ACC112 (cell line): Measurements from ENCODE around the gene PLEKHH2.
"Not testable (repeated sequence)": the region's sequence is repeated elsewhere in the genome, so short reads cannot be mapped to it uniquely, and the experiment has no call there.

ENCODE experiments used
- H2AFZ ChIP-seq: fragments of 200-600 bp; sonication (generic); one replicate; pipeline ENCODE4 v1.6.0; 2017; ENCODE audit warnings: antibody characterized with exemption, low read length; ENCODE audit not compliant: unreplicated experiment
- H3K27ac ChIP-seq: fragments of 200-600 bp; sonication (generic); 2 replicates; pipeline ENCODE4 v1.5.1; 2014; ENCODE audit warnings: low read depth, mild to moderate bottlenecking, antibody characterized with exemption, low read length, moderate library complexity
- H3K27me3 ChIP-seq: fragments of 200-600 bp; sonication (generic); 2 replicates; pipeline ENCODE4 v1.6.1; 2014; ENCODE audit warnings: mild to moderate bottlenecking, antibody characterized with exemption, low read length, moderate library complexity, mixed read lengths; ENCODE audit not compliant: insufficient read depth
- H3K36me3 ChIP-seq: fragments of 200-600 bp; sonication (generic); 2 replicates; pipeline ENCODE4 v1.6.1; 2016; ENCODE audit warnings: mild to moderate bottlenecking, antibody characterized with exemption, low read length, moderate library complexity, mixed read lengths; ENCODE audit not compliant: insufficient read depth
- H3K4me1 ChIP-seq: fragments of 200-600 bp; sonication (generic); one replicate; pipeline ENCODE4 v1.6.1; 2016; ENCODE audit warnings: low read length, mixed read lengths; ENCODE audit not compliant: insufficient read depth, unreplicated experiment, control insufficient read depth
- H3K4me3 ChIP-seq: fragments of 200-600 bp; sonication (generic); 2 replicates; pipeline ENCODE4 v1.5.1; 2014; ENCODE audit warnings: mild to moderate bottlenecking, low read depth, low read length
- H3K79me2 ChIP-seq: fragments of 200-600 bp; sonication (generic); one replicate; pipeline ENCODE4 v1.6.0; 2016; ENCODE audit warnings: low read length; ENCODE audit not compliant: control insufficient read depth, unreplicated experiment, insufficient read depth

Gene PLEKHH2

DNA sequence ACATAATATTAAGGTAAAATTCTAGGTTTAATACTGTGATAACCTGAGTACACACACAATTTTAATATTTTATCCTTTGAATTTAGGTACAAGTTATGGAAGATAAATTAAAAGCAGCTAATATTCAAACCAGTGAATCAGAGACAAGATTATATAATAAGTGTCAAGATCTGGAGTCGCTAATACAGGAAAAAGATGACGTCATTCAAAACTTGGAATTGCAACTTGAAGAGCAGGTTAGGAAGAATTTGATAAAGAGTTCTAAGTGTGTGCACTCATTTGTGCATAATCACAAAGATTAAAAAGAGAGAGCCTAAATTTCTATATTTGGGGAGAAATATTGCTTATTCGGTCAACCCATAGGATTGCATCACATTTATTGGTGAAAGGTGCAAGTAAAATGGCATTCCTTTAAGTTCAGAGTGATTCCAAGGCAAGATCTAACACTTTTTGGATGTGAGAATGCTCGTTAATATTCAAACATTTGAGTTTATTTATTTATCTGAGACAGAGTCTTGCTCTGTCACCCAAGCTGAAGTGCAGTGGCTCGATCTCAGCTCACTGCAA lies 55.5 kb downstream of the PLEKHH2 start:
- H3K4me1 ChIP-seq = no peaks in the 10 kb centered on the region
- H2AFZ ChIP-seq = no peak overlapping the region
- H3K79me2 ChIP-seq = no peaks in the 10 kb centered on the region
- H3K4me3 ChIP-seq = no peak overlapping the region
- no peaks in the 10 kb centered on the region for H3K36me3 ChIP-seq
- no peaks in the 10 kb centered on the region for H3K27me3 ChIP-seq
- no peak overlapping the region for H3K27ac ChIP-seq

DNA sequence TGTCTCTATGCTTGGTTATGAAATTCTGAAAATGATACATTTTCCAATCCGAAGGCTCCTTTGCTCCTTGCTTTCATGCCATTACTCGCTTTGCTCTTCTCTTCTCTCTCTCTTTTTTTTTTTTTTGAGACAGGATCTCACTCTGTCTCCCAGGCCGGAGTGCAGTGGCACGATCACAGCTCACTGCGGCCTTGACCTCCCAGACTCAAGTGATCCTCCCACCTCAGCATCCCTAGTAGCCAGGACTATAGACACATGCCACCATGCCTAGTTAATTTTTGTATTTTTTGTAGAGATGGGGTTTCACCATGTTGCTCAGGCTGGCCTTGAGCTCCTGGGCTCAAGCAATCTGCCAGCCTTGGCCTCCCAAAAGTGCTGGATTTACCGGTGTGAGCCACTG lies 61.1 kb downstream of the PLEKHH2 start:
- H3K79me2 ChIP-seq, H3K4me1 ChIP-seq, H3K27ac ChIP-seq, H3K36me3 ChIP-seq, H3K27me3 ChIP-seq, H3K4me3 ChIP-seq, H2AFZ ChIP-seq: not testable (repeated sequence)

DNA sequence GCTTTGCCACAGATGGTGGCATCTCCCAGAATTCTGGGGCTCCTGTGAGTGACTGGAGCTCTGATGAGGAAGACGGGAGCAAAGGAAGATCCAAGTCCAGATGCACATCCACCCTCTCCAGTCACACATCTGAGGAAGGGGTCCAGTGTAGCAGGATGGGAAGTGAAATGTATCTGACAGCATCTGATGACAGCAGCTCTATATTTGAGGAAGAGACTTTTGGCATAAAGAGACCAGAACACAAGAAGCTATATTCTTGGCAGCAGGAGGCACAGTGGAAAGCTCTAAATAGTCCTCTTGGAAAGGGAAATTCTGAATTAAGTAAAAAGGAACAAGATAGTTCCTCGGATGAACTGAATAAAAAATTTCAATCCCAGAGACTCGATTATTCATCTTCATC lies 62.7 kb downstream of the PLEKHH2 start:
- H3K27me3 ChIP-seq = no peaks in the 10 kb centered on the region
- no peak overlapping the region for H2AFZ ChIP-seq
- no peaks in the 10 kb centered on the region for H3K36me3 ChIP-seq
- H3K4me1 ChIP-seq = peaks cover 2% of the 10 kb centered on the region
- no peaks in the 10 kb centered on the region for H3K79me2 ChIP-seq
- H3K4me3 ChIP-seq = no peak overlapping the region
- no peak overlapping the region for H3K27ac ChIP-seq

DNA sequence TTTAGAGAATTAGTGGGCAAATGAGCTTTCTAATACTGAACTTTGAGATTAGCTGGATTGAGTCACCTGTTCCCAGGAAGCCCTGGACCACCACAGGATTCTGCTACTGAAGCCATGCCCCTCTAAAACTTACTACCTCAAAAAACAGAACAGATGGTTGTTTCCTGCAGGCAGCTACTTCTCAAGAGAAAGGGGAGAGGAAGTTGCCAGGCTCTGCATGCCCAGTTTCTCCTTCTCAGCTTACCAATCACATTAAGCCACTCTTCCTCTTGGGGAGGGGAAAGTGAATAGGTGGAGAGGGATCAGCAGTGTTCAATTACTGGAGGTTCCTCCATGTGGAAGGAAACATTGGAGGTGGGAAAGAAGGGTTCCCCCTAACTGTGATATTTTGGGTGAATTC lies 64.1 kb downstream of the PLEKHH2 start:
- H3K4me1 ChIP-seq = peaks cover 2% of the 10 kb centered on the region
- no peaks in the 10 kb centered on the region for H3K27me3 ChIP-seq
- no peak overlapping the region for H2AFZ ChIP-seq

GRCh38 chr2:43707255-43708015 lies 70.4 kb downstream of the PLEKHH2 start:
- Histone ChIP-seq H3K36me3 (no peaks in the 10 kb centered on the region), H3K4me3 (no peak overlapping the region), H3K79me2 (no peaks in the 10 kb centered on the region), H2AFZ (peak overlapping the region; percentile 26), H3K4me1 (peaks cover 12% of the 10 kb centered on the region), H3K27ac (peak overlapping the region; percentile 67), H3K27me3 (no peaks in the 10 kb centered on the region)

More for the DNA sequence above, 64.1 kb downstream of the PLEKHH2 start:
- Histone ChIP-seq H3K4me3 (no peak overlapping the region), H3K36me3 (no peaks in the 10 kb centered on the region), H3K79me2 (no peaks in the 10 kb centered on the region), H3K27ac (no peak overlapping the region)

- H3K79me2 ChIP-seq = no peaks in the 10 kb centered on the region
- no peak overlapping the region; the same call in 1 of the 2 replicates for H3K27ac ChIP-seq
- peaks cover 17% of the 10 kb centered on the region for H3K4me1 ChIP-seq
- H3K27me3 ChIP-seq = no peaks in the 10 kb centered on the region
- no peaks in the 10 kb centered on the region for H3K36me3 ChIP-seq
- H2AFZ ChIP-seq = peak overlapping the region; percentile 26
- H3K4me3 ChIP-seq = no peak overlapping the region
Observed at GRCh38 chr2:43708178-43708577, 71.1 kb downstream of the PLEKHH2 start.

- H3K27me3 ChIP-seq = no peaks in the 10 kb centered on the region
- no peak overlapping the region for H3K27ac ChIP-seq
Observed at GRCh38 chr2:43708891-43709290, 71.8 kb downstream of the PLEKHH2 start.

GRCh38 chr2:43710866-43711265 lies 73.8 kb downstream of the PLEKHH2 start:
- H3K27me3 ChIP-seq = no peaks in the 10 kb centered on the region
- no peak overlapping the region for H3K4me3 ChIP-seq
- peaks cover 40% of the 10 kb centered on the region for H3K4me1 ChIP-seq

More at GRCh38 chr2:43708891-43709290, 71.8 kb downstream of the PLEKHH2 start:
- no peaks in the 10 kb centered on the region for H3K79me2 ChIP-seq
- H3K36me3 ChIP-seq = no peaks in the 10 kb centered on the region
- peaks cover 23% of the 10 kb centered on the region for H3K4me1 ChIP-seq
- no peak overlapping the region for H2AFZ ChIP-seq
- H3K4me3 ChIP-seq = no peak overlapping the region

GRCh38 chr2:43714164-43714563 lies 77.1 kb downstream of the PLEKHH2 start:
- Histone ChIP-seq H3K27me3 (no peaks in the 10 kb centered on the region), H2AFZ (peak overlapping the region; percentile 47), H3K36me3 (no peaks in the 10 kb centered on the region), H3K4me3 (peak overlapping the region; percentile 43; the same call in 1 of the 2 replicates), H3K27ac (peak overlapping the region; percentile 50), H3K79me2 (no peaks in the 10 kb centered on the region), H3K4me1 (peaks cover 28% of the 10 kb centered on the region)

More at GRCh38 chr2:43710866-43711265, 73.8 kb downstream of the PLEKHH2 start:
- Histone ChIP-seq H3K79me2 (no peaks in the 10 kb centered on the region), H2AFZ (no peak overlapping the region), H3K27ac (no peak overlapping the region), H3K36me3 (no peaks in the 10 kb centered on the region)

- H3K27me3 ChIP-seq = no peaks in the 10 kb centered on the region
- H2AFZ ChIP-seq = no peak overlapping the region
- H3K4me1 ChIP-seq = peaks cover 28% of the 10 kb centered on the region
- no peak overlapping the region for H3K4me3 ChIP-seq
- no peaks in the 10 kb centered on the region for H3K79me2 ChIP-seq
- H3K36me3 ChIP-seq = no peaks in the 10 kb centered on the region
- H3K27ac ChIP-seq = no peak overlapping the region
Observed at GRCh38 chr2:43715300-43716098, 78.4 kb downstream of the PLEKHH2 start.
